DMS114 treated with DMSO at 0.1 percent for 48 hours (cell line): ENCODE measurements around the gene MMP10.
"Not testable (repeated sequence)": the region's sequence is repeated elsewhere in the genome, so short reads cannot be mapped to it uniquely, and the experiment has no call there.

Experiments
- DNase-seq: peaks from one replicate; lab custom pipeline; 2025; ENCODE audit not compliant: unreplicated experiment; lab: John Stamatoyannopoulos, UW

The MMP10 gene

GRCh38 chr11:102783720-102784119 lies 3.3 kb upstream of the MMP10 start:
- DNase-seq: no peak

- no peak for DNase-seq
Observed at GRCh38 chr11:102783016-102783415, 2.6 kb upstream of the MMP10 start.

GRCh38 chr11:102781676-102782075 lies 1.2 kb upstream of the MMP10 start:
- DNase-seq: no peak

GRCh38 chr11:102776454-102776853 lies 4.0 kb downstream of the MMP10 start:
- DNase-seq: peak; percentile 76

GRCh38 chr11:102773386-102773785 lies 7.0 kb downstream of the MMP10 start:
- DNase-seq: no peak

GRCh38 chr11:102771351-102771750 lies 9.1 kb downstream of the MMP10 start:
- peak; percentile 41 for DNase-seq

- no peak for DNase-seq
Observed at GRCh38 chr11:102770191-102770590, 10.2 kb downstream of the MMP10 start.

GRCh38 chr11:102767800-102768199 lies 12.6 kb downstream of the MMP10 start:
- no peak for DNase-seq

- peak; percentile 21 for DNase-seq
Observed at GRCh38 chr11:102763440-102763839, 17.0 kb downstream of the MMP10 start.

- DNase-seq: peak; percentile 56
Observed at GRCh38 chr11:102762361-102762767, 18.1 kb downstream of the MMP10 start.

GRCh38 chr11:102761646-102762238 lies 18.7 kb downstream of the MMP10 start:
- peak; percentile 96 for DNase-seq

- peak; percentile 71 for DNase-seq
Observed at GRCh38 chr11:102760344-102761035, 19.9 kb downstream of the MMP10 start.

- DNase-seq: no peak
Observed at GRCh38 chr11:102757823-102758549, 22.4 kb downstream of the MMP10 start.

- no peak for DNase-seq
Observed at GRCh38 chr11:102753267-102753666, 27.2 kb downstream of the MMP10 start.

GRCh38 chr11:102751673-102752072 lies 28.8 kb downstream of the MMP10 start:
- no peak for DNase-seq

- no peak for DNase-seq
Observed at GRCh38 chr11:102749101-102749722, 31.2 kb downstream of the MMP10 start.

- DNase-seq: not testable (repeated sequence)
Observed at GRCh38 chr11:102746746-102747578, 33.5 kb downstream of the MMP10 start.

GRCh38 chr11:102734650-102735049 lies 45.8 kb downstream of the MMP10 start:
- no peak for DNase-seq

GRCh38 chr11:102733232-102733875 lies 47.1 kb downstream of the MMP10 start:
- DNase-seq: peak; percentile 54

- not testable (repeated sequence) for DNase-seq
Observed at GRCh38 chr11:102730944-102731343, 49.5 kb downstream of the MMP10 start.
